HG02870 (cell line): ENCODE results near the gene ARHGAP45.

Source experiments
- ATAC-seq: cut with Tn5 transposase; IDR thresholded peaks from one replicate; pipeline ENCODE4 v1.9.1; 2021; ENCODE audit warnings: mild to moderate bottlenecking, moderate library complexity; ENCODE audit not compliant: unreplicated experiment

ARHGAP45 gene

DNA sequence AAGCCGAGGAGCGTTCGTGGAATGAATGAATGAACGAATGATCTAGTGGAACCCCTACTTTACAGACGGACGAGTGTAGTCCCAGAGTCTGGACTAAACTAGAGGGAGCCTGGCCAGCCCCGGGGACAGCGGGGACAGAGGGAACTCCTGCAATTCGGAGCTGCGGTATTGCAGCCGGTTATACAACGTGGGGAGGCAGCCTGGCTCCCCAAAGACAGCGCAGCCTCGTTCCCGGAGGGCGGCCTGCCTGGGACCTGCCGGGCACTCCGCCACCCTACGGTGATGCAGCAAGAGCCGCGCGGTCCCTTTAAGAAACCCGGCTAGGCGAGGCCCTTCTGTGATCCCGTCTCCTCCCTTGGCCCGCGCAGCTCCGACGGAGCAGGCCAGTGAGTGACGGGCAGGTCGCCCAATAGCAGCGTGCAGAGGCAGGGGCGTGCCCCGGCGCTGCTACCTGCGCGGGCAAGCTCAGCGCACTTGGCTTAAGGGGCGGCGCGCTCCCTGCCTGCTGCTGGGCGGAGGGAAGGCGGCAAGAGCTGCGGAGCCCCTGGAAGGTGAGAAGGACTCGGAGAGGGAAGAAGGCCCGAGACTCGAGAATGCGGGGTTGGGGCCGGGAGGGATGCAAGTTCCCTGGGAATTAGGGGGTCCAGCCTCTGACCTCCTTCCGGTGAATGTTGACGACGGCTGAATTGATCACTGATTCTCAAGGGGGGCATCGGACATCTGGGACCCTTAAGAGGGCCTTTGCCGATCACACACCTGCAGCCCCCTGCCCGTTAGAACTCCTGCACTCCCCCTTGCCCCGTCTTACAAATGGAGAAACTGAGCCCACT lies 27.1 kb upstream of the ARHGAP45 start, which contains the start of gene ABCA7:
Gene ABCA7, plus strand, starts transcription at position 462 of the 830 bp plus-strand sequence. CDS start 1,255 bp downstream, outside the sequence.
- peak; percentile 70 for ATAC-seq

DNA sequence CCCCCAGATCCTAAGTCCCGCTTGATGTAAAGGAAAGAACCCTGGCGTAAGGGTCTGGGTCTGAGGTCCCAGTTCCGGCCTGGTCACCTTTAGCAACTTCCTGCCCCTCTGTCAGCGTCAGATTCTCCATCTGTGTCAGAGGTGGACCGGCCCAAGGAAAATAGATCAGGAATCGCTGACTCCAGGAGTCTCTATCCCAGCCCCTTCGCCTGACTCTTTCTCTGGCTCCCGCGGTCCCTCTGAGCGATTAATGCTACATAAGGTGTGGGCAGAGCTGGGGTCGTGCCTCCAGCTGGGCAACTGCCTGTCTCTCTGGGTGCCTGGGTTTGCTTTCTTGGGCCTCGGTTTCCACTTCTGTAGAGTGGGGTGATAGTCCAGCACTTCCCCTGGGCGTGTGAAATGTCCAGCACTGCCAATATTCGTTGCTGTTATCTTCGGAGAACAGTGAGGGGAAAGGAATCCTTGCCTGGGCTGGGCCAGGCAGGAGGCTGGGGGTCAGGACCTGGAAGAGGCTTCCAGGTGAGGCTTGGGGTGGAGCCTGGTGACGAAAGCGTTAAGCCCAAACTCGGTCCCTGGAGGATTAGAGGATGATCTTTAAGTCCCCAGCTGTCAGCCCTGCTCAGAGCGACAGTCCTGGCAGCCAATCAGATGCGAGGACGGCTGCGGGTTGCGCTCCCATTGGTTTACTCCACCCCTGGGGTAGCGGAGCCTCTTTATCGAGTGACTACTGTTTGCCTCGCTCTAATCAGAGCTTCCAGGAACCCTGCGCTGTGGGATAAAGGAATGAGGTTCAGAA lies 26.3 kb upstream of the ARHGAP45 start:
- peak; percentile 39 for ATAC-seq

DNA sequence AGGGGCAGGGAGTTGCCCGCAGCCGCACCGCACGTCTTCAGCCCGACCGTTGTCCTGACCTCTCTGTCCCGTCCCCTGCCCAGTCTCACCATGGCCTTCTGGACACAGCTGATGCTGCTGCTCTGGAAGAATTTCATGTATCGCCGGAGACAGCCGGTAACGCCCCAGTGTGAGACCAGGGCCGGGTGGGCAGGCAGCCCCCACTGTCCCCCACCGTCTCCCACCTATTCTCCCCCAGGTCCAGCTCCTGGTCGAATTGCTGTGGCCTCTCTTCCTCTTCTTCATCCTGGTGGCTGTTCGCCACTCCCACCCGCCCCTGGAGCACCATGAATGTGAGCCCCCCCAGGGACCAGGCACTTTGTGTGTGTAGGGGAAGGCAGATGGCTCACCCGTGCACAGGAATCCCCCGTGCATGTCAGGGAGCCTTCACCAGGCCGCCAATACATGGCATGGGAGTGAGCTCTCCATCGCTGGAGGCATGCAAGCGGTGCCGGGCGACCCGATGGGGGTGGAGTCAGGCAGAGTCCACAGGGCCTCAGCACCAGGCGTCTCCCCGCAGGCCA lies 25.6 kb upstream of the ARHGAP45 start:
- ATAC-seq, result no peak

DNA sequence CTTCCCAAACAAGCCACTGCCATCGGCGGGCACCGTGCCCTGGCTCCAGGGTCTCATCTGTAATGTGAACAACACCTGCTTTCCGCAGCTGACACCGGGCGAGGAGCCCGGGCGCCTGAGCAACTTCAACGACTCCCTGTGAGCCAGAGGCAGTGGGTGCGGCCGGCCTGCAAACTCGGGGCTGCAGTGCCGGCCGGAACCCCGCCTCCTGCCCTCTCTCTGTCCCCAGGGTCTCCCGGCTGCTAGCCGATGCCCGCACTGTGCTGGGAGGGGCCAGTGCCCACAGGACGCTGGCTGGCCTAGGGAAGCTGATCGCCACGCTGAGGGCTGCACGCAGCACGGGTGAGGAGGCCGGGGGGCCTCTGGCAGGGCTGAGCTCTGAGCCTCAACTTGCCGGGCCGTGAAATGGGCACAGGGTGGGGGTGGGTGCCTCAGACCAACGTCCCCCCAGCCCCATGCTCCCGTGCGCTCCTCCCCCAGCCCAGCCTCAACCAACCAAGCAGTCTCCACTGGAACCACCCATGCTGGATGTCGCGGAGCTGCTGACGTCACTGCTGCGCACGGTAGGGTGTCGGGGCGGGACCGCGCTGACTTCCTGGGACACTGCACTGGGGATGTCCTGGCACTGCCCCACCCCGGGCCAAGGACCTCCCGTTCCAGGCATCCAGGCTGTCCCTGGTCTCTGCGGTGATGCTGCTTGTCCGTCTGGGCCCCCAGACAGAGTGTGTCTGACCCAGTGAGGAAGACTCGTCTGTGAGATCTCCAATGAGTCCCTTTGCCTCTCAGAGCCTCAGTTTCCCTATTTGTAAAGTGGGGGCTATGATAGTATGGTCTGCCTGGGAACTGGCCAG lies 24.9 kb upstream of the ARHGAP45 start:
- no peak for ATAC-seq

DNA sequence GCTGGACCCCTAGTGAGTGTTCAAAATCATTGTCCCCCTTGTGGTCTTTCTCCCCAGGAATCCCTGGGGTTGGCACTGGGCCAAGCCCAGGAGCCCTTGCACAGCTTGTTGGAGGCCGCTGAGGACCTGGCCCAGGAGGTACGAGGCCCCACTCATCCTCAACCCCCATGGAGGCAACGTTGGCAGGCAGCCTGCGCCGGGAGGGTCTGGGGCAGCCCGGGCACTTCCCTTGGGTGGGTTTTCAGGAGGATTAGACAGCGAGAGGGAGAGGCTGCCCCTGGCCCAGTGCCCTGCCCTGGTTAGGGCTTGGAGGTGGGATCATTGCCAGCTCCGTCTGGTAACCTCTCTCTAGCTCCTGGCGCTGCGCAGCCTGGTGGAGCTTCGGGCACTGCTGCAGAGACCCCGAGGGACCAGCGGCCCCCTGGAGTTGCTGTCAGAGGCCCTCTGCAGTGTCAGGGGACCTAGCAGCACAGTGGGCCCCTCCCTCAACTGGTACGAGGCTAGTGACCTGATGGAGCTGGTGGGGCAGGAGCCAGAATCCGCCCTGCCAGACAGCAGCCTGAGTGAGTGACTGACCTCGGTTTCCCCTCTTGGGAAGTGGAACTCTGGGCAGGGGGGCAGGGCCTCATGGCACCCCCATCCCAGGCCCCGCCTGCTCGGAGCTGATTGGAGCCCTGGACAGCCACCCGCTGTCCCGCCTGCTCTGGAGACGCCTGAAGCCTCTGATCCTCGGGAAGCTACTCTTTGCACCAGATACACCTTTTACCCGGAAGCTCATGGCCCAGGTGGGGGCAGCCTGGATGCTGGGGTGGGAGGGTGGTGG lies 24.1 kb upstream of the ARHGAP45 start:
- ATAC-seq, result no peak

DNA sequence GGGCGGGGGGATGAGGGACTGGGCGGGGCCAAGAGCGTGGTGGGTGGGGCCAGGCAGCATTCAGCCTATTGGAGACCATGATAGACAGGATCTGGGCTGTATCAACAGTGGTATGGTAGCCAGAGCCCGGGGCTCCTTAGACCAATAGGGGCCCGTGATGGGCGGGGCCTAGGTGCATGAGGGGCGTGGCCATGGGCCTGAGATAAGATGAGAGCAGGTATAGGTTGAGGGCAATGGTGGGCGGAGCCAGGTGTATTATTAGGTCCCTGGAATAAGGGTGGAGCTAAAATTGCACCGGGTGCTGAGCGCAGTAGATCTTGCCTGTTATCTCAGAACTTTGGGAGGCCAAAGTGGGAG lies 21.7 kb upstream of the ARHGAP45 start:
- no peak for ATAC-seq

DNA sequence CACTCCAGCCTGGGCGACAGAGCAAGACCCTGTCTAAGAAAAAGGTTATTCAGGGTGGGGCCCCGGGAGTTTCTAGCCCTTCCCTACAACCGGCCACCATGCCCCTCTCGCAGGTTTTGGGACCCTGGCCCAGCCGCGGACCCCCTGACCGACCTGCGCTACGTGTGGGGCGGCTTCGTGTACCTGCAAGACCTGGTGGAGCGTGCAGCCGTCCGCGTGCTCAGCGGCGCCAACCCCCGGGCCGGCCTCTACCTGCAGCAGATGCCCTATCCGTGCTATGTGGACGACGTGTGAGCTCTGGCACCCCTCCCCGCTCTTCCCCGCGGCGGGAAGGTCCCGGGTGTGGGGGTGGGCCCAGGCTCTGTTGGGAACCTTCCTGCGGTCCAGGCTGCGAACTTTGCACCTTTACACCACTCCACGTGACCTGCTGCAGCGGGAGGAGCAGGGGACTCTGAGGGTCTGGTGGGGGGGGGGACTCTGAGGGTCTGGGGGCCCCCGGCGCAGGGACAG lies 20.8 kb upstream of the ARHGAP45 start:
- no peak for ATAC-seq

DNA sequence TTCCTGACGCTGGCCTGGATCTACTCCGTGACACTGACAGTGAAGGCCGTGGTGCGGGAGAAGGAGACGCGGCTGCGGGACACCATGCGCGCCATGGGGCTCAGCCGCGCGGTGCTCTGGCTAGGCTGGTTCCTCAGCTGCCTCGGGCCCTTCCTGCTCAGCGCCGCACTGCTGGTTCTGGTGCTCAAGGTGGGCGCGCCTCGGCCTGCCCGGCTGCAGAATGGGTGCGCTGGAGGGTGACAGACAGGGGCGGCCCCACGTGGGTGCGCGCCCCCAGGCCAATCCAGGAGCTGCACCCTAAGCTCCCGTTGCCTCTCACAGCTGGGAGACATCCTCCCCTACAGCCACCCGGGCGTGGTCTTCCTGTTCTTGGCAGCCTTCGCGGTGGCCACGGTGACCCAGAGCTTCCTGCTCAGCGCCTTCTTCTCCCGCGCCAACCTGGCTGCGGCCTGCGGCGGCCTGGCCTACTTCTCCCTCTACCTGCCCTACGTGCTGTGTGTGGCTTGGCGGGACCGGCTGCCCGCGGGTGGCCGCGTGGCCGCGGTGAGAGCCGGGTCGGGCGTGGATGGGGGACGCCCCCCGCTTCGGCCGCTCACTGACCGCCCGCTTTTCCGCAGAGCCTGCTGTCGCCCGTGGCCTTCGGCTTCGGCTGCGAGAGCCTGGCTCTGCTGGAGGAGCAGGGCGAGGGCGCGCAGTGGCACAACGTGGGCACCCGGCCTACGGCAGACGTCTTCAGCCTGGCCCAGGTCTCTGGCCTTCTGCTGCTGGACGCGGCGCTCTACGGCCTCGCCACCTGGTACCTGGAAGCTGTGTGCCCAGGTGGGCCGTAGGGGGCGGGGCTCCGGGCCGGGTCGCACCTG lies 19.9 kb upstream of the ARHGAP45 start:
- no peak for ATAC-seq

DNA sequence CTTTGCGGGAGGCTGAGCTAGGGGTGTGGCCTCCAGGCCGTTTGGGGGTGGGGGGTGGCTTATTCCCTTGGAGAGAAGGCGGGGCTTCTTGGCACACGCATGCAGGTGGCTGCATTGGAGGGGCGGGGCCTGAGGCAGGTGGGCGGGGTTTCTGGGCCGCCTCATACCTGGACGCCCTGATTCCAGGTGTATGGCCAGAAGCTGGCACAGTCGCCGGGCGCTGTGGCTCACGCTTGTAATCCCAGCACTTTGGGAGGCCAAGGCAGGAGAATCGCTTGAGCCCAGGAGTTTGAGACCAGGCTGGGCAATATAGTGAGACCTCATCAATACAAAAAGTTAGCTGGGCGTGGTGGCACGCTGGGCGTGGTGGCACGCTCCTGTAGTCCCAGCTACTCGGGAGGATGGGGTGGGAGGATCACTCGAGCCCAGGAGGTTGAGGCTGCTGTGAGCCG lies 19.2 kb upstream of the ARHGAP45 start:
- ATAC-seq, result no peak

DNA sequence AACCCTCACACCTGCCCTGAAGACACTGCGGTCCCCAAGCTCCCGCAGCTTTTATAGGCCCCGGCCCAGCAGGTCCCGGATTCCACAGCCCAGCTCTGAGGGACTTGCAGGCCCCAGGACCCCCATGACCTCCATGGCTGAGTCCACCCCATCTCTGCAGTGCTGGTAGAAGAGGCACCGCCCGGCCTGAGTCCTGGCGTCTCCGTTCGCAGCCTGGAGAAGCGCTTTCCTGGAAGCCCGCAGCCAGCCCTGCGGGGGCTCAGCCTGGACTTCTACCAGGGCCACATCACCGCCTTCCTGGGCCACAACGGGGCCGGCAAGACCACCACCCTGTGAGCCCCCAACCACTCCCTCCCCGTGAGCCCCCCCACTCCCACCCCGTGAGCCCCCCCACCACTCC lies 17.9 kb upstream of the ARHGAP45 start:
- ATAC-seq, result no peak

DNA sequence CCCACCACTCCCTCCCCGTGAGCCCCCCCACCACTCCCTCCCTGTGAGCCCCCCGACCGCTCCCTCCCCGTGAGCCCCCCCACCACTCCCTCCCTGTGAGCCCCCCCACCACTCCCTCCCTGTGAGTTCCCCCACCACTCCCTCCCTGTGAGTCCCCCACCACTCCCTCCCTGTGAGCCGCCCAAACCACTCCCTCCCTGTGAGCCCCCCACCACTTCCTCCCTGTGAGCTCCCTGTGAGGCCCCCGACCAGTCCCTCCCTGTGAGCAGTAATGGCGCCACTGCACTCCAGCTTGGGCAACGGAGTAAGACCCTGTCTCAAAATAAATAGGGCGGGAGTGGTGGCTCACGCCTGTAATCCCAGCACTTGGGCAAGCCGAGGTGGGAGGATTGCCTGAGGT lies 17.2 kb upstream of the ARHGAP45 start:
- ATAC-seq, result no peak

DNA sequence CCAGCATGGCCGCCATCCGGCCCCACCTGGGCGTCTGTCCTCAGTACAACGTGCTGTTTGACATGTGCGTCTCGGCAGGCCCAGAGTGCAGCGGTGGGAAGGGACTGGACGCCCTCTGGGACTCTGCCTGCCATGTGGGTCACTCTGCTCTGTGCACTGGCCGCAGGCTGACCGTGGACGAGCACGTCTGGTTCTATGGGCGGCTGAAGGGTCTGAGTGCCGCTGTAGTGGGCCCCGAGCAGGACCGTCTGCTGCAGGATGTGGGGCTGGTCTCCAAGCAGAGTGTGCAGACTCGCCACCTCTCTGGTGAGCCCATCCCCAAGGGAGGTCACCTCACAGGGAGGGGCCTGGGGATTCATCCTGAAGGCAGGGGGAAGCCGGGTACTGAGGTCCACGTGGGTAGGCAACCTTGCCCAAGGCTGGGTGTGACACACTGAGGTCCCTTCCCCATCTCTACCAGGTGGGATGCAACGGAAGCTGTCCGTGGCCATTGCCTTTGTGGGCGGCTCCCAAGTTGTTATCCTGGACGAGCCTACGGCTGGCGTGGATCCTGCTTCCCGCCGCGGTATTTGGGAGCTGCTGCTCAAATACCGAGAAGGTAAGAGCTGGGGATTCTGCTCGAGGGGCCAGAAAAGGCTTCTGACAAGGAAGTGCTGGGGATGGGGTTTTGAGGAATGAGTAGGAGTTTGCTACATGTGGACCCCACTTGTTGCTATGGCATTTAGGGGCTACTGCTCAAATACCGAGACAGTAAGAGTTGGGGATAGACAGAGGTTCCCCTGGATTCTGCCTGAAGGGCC lies 15.8 kb upstream of the ARHGAP45 start:
- no peak for ATAC-seq

DNA sequence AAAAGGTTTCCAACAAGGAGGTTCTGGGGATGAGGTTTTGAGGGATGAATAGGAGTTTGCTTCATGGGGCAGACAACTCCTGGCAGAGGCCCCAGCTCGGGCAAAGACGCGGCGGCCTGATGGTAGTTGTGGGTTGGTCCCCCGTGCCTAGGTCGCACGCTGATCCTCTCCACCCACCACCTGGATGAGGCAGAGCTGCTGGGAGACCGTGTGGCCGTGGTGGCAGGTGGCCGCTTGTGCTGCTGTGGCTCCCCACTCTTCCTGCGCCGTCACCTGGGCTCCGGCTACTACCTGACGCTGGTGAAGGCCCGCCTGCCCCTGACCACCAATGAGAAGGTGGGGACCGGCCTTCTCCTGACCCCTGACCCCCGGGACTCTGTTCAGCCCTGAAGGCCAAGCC lies 15.2 kb upstream of the ARHGAP45 start:
- no peak for ATAC-seq

DNA sequence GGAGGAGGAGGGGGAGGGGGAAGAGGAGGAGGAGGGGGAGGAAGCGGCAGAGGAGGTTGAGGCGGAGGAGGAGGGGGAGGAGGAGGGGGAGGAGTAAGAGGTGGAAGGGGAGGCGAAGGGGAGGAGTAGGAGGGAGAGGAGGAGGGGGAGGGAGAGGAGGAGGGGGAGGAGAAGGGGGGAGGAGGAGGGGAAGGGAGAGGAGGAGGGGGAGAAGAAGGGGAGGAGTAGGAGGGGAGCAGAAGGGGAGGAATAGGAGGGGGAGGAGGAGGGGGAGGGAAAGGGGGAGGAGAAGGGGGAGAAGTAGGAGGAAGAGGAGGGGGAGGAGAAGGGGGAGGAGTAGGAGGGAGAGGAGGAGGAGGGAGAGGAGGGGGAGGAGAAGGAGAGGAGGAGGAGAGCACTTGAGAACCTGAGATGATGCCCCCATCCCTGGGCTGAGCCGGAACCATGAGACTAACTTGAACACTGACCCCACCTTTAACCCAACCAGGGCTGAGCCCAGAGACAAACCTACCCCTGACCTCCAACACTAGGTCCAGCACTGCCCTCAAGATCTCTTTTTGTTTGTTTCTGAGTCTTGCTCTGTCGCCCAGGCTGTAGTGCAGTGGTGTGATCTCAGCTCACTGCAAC lies 14.5 kb upstream of the ARHGAP45 start:
- no peak for ATAC-seq

DNA sequence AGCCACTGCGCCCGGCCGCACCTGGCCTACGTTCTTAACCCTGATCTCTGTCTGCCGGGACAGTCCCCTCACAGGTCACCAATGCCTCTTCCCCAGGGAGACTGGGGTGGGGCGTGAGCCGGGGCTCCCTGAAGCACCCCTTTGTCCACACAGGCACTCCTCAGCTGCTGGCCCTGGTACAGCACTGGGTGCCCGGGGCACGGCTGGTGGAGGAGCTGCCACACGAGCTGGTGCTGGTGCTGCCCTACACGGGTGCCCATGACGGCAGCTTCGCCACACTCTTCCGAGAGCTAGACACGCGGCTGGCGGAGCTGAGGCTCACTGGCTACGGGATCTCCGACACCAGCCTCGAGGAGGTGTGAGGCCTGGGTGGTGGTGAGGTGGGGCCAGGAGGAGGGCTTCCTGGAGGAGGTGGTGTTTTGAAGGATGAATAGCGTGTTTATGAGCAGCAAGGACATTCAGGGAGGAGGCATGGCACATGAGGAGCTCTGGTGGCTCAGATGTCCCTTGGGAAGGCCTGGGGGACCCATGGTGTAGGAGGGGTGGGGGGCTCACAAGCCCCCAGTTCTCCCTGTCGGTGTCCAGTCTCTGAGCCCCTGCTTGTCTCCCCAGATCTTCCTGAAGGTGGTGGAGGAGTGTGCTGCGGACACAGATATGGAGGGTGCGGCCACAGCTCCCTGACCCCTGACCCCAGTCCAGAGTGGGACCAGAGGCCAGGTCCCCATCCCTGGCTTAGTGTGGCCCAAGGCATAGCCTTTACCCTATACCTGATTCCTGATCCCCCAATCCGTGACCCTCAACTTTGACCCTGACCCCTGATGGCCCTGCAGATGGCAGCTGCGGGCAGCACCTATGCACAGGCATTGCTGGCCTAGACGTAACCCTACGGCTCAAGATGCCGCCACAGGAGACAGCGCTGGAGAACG lies 13.5 kb upstream of the ARHGAP45 start:
- ATAC-seq, result no peak
